Hematopoietic multipotent progenitor cell treated with erythropoietin and hydrocortisone succinate and interleukin-3 and kit ligand, for 17 days (in vitro differentiated cells): ENCODE measurements around the gene DYSF.
"Not testable (repeated sequence)": the region's sequence is repeated elsewhere in the genome, so short reads cannot be mapped to it uniquely, and the experiment has no call there.

ENCODE experiments used
- DNase-seq: peaks from one replicate; pipeline ENCODE4 v3.0.0-alpha.2; 2015; ENCODE audit warnings: low spot score

The DYSF gene

DNA sequence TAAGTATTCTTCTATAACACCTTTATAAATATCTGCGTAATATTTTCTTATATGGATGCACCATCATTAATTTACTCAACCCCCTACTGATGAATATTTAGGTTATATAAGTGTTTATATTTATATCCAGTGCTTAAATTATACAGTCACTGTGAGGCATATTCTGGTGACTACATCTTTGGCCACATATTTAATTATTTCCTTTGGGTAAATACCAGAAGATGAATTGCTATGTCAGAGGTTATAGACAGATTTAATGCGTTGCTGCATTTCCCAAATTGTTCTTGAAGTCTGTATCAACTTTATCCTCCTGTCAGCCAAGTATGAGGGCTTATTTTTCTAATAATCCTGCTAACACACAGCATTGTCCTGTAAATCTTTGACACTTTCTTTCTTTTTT lies 18.7 kb downstream of the DYSF start:
- no peak for DNase-seq

DNA sequence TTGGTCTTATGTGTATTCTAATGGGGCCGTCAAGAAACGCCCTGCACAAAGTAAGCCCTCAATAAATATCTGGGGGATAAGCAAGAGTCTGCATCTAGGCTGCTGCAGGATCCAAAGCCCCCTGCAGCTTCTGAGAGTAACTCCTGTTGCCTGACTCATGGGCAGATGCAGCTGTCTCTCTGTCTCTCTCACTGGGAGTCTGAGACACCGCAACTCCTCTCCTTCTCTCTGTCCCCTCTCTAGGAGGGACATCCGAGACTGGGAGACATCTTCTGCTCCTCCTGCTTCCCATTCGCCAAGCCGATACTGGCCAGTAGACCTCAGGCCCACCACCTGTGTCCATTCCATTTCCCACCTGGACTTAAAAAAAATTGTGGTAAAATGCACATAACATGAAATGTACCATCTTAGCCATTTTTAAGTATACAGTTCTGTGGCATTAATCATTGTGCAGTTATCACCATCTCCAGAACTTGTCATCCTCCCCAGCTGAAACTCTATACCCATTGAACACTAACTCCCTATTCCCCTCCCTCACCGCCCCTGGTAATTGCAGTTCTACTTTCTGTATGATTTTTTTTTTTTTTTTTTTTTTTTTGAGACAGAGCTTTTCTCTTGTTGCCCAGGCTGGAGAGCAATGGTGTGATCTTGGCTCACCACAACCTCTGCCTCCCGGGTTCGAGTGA lies 20.1 kb downstream of the DYSF start:
- DNase-seq, result no peak

DNA sequence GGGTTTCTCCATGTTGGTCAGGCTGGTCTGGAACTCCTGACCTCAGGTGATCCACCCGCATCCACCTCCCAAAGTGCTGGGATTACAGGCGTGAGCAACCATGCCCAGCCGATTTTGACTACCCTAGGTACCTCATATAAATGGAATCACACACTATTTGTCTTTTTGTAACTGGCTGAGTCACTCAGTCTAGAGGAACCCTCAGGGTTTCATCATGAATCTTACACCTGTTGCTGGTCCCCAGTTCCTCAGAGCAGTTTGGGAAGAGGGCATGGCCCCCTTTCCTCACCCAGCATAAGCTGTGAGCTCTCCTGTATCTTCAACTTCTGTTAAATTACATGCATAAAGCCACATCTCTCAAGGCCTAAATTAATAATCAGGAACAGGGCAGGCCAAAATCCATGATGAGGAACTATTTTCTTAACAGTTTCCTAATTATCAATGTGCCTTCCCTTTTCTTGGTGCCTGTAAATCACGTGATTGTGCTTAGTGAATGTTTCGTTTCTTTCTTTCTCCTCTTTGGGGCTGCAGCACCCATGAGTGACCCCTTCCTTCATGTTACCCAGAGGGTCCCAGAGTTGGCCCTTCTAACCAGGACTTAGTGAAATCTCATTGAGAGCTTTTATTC lies 20.9 kb downstream of the DYSF start:
- no peak for DNase-seq

DNA sequence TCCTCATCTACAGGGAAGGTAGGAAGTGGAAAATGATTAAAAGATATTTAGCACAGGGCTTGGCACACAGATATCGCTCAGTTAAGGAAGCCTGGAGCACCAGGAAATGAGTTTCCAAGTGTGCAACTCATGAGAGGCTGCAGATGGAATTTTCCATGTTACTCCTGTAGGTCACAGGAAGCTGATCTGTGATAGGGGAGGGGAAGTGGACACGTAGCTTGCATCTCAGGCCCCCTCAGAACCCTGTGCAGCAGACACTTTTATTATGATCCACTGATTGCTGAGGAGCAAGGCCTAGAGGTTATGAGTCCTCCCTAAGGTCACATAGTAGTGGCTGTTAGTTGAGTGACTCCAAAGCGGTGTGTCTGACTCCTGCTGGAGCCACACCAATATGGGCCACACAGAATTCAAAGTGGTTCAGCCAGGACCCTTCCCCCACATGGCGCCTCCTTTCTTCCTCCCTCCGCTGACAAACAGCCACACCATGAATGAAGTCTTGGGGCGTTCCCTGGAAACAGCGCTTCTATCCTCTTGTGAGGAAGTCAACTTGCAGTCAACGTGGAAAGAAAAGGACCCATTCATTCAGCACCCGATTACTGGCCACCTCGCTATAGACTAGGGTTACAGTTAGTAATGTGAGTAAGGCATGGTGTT lies 21.5 kb downstream of the DYSF start:
- DNase-seq, result no peak

DNA sequence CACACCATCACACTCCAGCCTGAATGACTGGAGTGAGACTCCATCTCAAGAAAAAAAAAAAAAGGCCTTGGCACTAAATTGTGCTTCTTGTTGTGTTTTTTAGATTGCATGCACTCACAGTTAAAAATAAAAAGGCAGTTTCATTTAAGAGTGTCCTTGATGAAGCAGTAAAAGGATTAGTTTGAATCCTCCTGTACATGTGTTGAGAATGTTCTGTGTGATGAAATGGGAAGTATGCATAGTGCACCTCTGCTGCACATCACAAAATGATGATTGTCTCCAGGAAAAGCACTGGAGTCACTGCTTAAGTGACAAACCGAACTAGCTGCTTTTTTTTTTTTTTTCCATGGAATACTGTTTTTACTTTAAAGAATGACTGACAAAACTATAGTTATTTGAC lies 23.1 kb downstream of the DYSF start:
- no peak for DNase-seq

DNA sequence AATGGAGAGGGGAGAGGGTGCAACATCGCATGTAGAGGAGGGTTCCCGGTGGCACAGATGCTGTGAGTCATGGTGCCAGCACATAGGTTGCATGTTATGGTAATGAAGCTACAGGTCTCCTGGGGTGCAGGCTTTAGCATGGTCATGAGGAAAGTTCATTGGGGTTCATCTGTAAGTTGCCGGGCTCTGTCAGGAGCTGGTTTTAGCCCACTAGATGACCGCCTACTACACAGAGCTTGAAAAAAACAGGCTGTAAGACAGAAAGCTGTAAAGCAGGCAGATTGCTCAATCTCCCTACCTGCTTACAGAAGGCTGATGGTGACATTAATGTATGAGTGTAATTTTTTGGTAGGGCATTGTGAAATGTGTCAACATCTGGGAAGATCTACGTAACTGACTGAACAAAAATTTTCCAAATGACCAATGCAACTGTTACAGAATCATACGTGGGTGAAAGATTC lies 23.9 kb downstream of the DYSF start:
- DNase-seq, result no peak

DNA sequence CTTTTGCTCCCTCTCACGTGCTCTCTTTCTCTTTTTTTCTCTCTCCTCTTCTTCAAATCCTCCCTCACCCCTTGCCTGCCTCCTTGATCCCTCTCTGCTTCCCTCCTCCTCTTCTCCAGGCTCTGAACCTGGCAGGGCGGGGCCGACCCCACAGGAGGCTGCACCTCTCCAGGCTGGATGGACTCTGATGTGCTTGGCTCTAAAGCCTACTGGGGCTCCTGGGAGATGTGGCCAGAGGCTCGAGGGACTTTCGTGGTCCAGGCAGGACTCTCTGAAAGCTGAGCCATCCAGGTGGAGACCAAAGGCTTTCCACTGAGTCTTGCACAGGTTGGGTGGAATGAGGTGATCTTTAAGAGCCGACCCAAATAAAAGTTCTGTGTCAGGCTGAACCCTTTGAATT lies 25.4 kb downstream of the DYSF start:
- no peak for DNase-seq

DNA sequence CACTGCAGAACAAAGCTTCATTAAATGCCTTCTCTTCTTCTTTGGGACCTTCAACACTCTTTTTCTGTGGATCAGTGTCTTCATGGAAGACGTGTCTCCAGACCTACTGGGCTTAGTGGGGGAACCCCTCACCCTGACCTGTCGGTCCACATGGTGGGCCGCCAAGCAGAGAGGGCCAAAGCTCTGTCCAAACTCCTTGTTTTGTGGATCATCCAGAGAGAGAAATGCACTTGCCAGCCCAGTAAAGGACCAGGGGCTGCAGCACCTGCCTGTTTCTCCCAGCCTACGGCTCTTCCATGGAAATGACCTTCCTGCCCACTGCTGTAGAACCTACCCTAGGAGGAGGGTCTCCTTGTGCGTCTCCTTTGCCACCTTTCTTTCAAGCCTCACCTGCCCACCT lies 25.9 kb downstream of the DYSF start:
- no peak for DNase-seq

DNA sequence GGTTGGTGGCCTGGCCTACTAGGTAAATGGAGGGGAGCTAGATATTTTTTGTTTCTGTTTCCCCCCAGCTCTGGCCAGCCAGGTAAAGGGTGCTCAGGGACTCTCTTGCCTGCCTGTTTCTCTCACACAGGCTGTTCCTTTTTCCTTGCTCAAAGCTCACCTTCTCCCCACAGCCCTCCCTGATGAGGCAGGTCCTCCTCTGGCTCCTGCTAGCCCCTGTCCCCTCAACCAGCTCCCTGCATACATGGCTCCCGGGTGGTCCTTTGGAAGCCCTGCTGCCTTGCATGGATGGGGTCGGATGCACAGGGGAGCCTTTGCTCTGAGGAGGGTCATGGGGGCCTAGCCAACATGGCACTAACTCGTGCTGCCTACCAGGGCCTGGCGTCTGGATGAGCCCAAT lies 27.8 kb downstream of the DYSF start:
- no peak for DNase-seq

DNA sequence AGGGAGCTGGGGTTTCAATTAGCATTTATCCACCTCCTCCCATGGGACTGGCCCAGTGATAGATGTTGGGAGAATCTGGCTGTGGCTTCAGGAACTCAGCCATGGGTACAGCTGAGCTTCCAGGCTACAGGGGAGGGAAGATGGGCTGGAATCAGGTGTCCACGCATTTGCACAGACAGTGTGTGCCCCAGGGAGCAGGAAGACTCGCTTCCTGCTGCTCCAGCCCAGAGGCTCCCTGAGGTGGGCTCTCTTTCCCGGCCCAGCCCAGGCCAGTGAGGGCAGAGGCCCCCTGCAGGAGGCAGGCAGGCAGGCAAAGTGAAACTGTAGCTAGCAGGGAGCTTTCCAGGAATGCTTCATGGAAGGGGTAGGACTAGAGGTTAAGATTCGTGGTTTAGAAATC lies 28.7 kb downstream of the DYSF start:
- no peak for DNase-seq

DNA sequence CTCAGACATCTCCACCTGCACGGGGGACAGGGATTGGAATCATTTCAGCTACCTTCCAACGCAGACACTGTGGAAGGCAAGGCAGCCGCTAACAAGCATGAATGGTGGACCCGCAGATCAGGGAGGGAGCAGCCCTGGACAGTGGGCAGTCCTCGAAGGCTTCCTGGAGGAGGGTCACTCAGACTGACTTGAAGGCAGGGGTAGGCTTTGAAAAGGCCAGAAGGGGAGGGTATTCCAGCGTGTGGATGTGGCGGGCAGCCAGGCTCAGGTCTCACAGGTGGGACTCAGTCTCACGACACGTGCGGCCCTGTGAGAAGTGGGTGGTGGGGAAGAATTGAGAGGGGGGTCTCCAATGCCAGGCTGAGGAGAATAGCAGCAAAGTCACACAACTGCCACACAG lies 29.9 kb downstream of the DYSF start:
- no peak for DNase-seq

DNA sequence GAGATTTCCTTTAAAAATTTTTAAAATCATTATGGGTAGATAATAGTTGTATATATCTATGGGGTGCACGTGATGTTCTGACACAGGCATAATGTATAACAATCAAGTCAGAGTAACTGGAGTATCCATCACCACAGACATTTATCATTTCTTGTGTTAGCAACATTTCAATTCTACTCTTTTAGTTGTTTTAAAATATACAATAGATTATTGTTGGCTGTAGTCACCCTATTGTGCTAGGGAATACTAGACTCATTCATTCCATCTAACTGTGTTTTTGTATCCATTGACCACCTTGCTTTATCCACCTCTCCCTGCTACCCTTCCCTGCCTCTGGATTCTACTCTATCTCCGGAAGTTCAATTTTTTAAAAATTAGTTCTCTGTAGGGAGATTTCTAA lies 31.0 kb downstream of the DYSF start:
- DNase-seq, result no peak

DNA sequence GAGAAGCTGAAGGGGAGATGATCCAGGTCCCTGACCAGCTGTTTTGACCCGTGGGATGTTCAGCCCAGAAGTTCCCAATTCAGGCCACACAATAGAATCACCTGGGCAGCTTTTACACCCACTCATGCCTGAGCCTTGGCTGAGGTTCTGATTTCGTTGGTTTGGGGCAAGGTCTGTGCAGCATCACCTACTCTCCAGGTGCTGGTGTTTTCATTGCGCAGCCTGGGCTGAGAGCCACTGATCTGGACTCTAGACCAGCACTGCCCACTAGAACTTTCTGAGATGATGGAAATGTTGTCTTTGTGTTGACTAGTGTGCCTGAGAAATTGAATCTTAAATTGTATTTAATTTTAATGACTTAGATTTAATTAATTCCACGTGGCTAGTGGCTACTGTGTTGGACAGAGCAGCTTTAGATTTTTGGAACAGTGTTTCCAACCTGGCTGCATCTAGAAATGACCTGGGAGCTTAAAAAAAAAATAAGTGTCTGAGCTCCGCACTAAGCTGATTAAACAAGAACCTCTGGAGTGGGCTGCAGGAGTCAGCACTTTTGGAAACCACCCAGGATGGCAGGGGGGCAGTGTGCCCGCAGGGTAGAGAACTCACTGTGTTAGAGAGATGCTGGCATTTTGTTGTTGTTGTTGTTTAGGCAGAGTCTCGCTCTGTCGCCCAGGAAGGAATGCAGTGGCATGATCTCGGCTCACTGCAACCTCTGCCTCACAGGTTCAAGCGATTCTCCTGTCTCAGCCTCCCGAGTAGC lies 33.7 kb downstream of the DYSF start:
- DNase-seq, result no peak

DNA sequence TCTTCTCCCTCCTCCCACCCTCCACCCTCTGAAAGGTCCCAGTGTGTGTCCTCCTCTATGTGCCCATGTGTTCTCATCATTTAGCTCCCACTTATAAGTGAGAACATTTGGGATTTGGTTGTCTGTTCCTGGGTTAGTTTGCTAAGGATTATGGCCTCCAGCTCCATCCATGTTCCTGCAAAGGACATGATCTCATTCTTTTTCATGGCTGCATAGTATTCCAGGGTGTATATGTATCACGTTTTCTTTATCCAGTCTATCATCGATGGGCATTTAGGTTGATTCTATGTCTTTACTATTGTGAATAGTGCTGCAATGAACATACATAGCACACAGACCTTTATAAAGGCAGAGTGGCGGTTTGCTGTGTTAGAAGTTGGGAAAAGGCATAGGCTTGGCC lies 38.2 kb downstream of the DYSF start:
- not testable (repeated sequence) for DNase-seq

DNA sequence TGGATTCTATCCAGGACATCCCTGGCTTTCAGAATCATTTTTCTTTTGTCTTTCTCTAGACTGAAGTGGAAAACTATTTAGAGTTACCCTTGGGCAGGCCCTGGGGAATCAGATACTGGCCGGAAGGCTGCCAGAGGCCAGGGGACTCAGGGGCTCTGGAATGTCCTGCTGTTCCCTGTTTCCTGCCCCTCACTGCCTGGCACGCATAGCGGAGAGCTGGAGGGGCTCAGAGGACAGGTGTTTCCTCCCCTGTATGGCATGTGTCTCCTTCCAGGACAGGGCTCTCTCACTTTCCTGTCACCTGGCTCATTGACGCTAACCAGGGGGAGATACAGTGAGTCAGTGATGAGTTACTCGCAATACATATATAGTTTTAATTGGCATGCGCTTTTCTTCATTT lies 38.8 kb downstream of the DYSF start:
- no peak for DNase-seq

DNA sequence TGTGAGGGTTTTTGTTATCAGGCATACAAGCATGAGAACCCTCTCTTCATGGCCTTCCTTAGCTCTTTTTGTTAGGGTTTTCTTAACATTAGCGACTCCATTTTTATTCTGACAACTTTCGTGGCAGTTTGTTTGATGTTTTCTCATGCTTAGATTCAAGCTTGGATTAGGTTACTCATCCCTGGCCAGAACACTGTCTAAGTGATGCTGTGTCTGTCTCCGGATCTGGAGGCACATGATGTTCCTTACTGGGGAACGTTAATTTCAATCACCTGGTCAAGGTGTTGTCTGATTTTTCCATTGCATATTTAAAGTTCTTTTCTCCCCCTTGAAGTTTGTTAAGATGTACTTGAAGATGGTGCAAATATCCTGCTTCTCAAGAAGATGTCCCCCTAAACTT lies 40.7 kb downstream of the DYSF start:
- DNase-seq, result no peak

DNA sequence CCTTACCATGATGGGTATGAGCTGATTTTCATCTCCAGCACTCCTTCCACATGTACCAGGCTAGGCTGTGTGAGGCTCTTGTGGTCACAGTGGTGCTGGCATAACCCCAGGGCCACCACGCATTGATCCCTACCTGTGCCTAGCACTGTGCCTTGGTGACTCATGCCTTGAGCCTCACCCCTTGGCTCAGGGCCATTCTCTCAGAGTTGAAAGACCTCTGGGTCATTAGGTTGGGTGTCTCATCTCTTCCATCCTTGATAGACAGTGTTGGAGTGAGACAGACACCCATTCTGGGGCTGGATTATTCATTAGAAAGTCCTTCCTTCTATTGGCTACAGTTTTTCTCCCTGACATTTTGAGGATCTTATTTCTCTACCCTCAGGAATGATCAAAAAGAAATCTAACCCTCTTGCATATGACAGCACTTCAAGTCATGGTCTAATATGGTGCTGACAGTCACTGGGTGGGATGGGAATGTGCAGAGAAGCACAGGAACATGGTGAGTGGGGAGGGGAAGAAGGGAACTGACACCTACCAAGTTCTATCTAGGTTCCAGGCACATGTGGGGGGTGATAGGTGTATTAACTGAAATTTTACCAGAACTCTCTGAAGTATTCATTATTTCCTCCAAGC lies 41.3 kb downstream of the DYSF start:
- peak; percentile 11 for DNase-seq

DNA sequence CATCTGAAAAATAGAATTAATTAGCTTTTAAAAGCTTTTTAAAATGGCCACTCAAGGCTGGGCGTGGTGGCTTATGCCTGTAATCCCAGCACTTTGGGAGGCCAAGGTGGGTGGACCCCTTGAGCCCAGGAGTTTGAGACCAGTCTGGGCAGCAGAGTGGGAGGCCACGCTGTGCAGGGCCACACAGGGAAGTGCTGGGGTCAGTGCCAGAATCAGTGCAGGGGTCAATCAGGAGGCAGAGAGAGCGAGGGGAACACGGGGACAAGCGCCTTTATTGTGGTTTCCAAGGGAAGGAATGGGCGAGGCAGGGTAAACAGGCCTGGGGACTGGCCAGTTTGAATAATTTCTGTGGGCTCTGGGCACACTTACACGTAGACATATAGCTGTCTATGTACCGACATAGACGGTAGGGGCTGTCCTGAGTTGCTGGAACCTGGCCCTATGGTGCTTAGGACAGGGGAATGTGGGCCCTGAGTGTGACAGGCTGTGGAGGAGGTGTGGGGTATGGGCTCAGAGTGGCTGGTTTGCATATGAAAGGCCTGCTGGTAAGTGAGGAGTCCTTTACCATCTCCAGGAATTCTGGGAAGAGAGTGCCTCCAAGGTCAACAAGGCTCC lies 42.9 kb downstream of the DYSF start:
- no peak for DNase-seq

DNA sequence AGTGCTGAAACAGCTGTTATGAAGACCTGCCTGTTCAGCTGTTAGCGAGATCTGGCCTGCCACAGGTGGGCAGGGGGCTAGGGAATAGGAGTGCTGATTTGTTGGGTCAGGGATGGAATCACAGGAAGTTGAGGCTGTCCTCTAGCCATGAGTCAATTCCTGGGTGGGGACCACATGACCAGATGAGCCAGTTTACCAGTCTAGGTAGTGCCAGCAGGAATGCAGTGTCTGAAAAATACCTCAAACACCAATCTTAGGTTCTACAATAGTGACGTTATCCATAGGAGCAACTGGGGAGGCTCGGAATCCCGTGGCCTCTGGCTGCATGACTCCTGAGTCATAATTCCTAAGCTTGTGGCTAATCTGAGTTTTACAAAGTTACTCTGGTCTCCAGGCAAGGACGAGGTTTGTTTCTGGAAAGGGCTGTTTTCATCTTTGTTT lies 44.9 kb downstream of the DYSF start:
- DNase-seq, result no peak

DNA sequence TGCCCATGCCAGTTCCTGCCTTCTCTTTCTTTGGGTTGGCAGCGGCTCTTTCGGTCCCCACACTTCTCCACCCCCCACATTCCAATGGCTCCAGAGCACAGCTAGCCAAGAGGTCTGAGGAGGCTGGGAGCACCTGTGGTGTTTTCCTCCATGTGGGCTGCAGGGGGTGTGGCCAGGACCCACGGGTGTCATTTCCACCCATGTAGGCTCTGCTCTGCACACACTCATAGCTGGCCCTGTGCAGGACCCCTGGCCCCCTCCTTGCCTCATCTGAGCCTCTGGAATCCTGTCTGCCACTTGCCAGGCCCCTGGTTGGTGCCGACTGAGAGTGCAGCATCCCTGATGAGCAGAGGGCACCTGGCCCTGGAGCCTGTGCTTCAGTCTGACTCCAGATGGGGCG lies 46.3 kb downstream of the DYSF start:
- no peak for DNase-seq

DNA sequence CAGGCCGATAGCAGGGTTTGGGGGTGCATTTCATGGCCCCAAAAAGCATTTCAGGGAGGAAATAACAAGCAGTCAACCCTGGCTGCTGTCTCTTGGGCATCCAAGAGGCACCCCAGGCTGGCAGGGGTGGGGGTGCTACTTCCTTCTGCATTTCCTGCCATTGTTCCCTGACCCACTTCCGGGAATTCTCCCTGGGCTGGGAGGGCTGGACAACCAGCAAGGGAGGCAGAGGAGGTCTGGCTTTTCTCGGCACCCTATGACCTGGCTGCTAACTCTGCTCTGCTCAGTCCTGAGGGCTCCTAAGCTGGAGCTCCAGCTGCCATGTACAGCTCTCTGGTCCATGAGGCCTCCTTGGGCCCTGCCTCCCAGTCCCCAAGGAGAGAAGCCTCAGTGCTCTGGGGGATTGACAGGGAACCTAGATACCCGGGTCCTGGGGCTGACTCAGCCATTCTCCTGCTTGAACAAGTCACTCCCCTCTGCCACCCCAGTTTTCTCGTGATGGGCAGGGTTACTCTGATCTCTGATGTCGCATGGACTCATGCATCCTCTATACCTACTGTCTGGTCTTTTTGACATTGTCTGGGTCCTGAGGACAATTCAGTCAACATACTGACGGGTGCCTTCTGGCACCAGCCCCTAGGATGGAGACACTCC lies 47.2 kb downstream of the DYSF start:
- no peak for DNase-seq
